NCI-H2171 treated with DMSO at 0.1 percent for 48 hours (cell line): Measurements from ENCODE around the gene ASPG.

Experiments
- DNase-seq: peaks from one replicate; lab custom pipeline; 2025; lab: John Stamatoyannopoulos, UW

The ASPG gene

DNA sequence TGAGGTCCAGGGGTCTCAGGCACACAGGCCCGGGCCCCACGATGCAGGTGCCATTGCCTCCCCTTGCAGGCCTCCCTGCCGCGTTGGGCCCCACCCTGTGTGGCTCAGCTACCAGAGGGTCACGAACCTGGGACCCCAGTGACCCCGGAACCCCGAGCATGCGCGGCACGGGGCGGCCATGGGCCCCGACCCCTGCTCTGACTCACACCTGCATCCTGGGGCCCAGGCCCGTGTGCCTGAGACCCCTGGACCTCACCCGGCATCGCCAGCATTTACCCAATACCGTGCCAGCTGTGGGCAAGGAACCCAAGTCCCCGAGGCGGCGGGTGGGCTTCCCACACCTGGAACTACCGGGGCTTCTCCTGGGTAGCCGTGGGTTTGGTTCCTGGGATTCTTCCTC is 78.0 kb downstream of the ASPG start:
- no peak for DNase-seq

DNA sequence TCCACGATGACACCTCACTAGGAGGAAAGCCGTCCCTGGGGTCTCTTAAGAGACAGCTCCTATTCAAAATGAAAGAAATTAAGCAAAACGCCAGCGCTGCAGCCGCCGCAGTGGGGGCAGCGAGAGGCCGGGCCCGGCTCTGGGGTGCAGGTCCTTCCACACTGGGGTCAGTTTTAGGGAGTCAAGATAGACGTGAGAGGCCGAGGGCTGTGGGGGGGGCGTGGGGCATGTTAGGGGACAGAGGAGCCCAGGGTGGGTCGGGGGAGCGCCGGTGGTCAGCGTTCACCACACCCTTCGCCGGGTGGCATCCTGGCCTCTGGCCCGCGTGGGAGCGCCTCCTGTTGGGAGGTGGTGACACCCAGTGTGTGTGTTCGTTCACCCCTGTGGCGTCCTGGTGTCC is 78.5 kb downstream of the ASPG start:
- DNase-seq: no peak

DNA sequence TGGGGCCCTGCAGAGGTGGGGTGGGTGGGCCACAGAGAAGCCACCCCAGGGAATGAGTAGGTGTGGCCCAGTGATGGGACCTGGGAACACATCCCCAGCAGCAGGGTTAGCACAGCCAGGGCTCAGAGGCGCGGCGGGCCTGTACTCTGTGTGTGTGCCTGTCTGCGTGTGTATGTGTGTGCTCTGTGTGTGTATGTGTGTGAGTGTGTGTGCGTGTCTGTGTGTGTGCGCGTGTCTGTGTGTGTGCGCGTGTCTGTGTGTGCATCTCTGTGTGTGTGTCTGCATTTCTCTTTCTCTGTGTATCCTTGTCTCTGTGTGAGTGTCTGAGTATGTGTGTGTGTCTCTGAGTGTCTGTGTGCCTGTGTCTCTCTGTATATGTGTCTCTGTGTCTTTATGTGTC is 79.0 kb downstream of the ASPG start:
- no peak for DNase-seq
